HEK293 (cell line): ENCODE results near the gene SLC9A5.

Experiments
- ELK4 ChIP-seq: IDR thresholded peaks from 2 replicates; pipeline ENCODE4 v1.6.1; 2011; ENCODE audit warnings: mild to moderate bottlenecking, low read depth, low read length, borderline replicate concordance
- INSM2 ChIP-seq: fragments of 450-650 bp; formaldehyde crosslinking; IDR thresholded peaks from 2 replicates; pipeline ENCODE4 v1.5.1; 2016; ENCODE audit warnings: missing biosample characterization, missing genetic modification characterization
- KLF9 ChIP-seq: fragments of 450-650 bp; formaldehyde crosslinking; IDR thresholded peaks from 2 replicates; pipeline ENCODE4 v1.5.1; 2016; ENCODE audit warnings: missing biosample characterization, missing genetic modification characterization, low read depth
- PRDM2 ChIP-seq: fragments of 450-650 bp; formaldehyde crosslinking; IDR thresholded peaks from 2 replicates; pipeline ENCODE4 v1.5.1; 2016; ENCODE audit warnings: missing biosample characterization, missing genetic modification characterization, borderline replicate concordance
- REST ChIP-seq: fragments of 450-650 bp; formaldehyde crosslinking; IDR thresholded peaks from 2 replicates; pipeline ENCODE4 v1.5.1; 2016; ENCODE audit warnings: missing biosample characterization, missing genetic modification characterization
- SETDB1 ChIP-seq: IDR thresholded peaks from one replicate; pipeline ENCODE4 v1.6.1; 2017; ENCODE audit warnings: mild to moderate bottlenecking, low read length, moderate library complexity, mixed read lengths; ENCODE audit not compliant: insufficient read length
- YY1 ChIP-seq: fragments of 450-650 bp; formaldehyde crosslinking; IDR thresholded peaks from 2 replicates; pipeline ENCODE4 v1.5.1; 2018; ENCODE audit warnings: missing biosample characterization, missing genetic modification characterization
- ZBTB1 ChIP-seq: fragments of 450-650 bp; formaldehyde crosslinking; IDR thresholded peaks from 2 replicates; pipeline ENCODE4 v1.5.1; 2016; ENCODE audit warnings: missing biosample characterization, missing genetic modification characterization
- ZBTB17 ChIP-seq: fragments of 450-650 bp; formaldehyde crosslinking; IDR thresholded peaks from 2 replicates; pipeline ENCODE4 v1.5.1; 2016; ENCODE audit warnings: missing biosample characterization, missing genetic modification characterization
- ZBTB26 ChIP-seq: fragments of 450-650 bp; formaldehyde crosslinking; optimal IDR thresholded peaks from 2 replicates; pipeline ENCODE3; 2016; ENCODE audit warnings: missing biosample characterization, mild to moderate bottlenecking, missing genetic modification characterization
- ZBTB48 ChIP-seq: fragments of 450-650 bp; formaldehyde crosslinking; IDR thresholded peaks from 2 replicates; pipeline ENCODE4 v1.5.1; 2016; ENCODE audit warnings: missing biosample characterization, missing genetic modification characterization
- ZNF121 ChIP-seq: fragments of 450-650 bp; formaldehyde crosslinking; IDR thresholded peaks from 2 replicates; pipeline ENCODE4 v1.5.1; 2016; ENCODE audit warnings: missing biosample characterization, missing genetic modification characterization
- ZNF132 ChIP-seq: fragments of 450-650 bp; formaldehyde crosslinking; IDR thresholded peaks from 2 replicates; pipeline ENCODE4 v1.5.1; 2017; ENCODE audit warnings: missing biosample characterization, missing genetic modification characterization, borderline replicate concordance
- ZNF140 ChIP-seq: fragments of 450-650 bp; formaldehyde crosslinking; IDR thresholded peaks from 2 replicates; pipeline ENCODE4 v1.5.1; 2016; ENCODE audit warnings: missing biosample characterization, missing genetic modification characterization
- ZNF19 ChIP-seq: fragments of 450-650 bp; formaldehyde crosslinking; IDR thresholded peaks from 2 replicates; pipeline ENCODE4; 2016; ENCODE audit warnings: missing biosample characterization, missing genetic modification characterization, low read depth
- ZNF311 ChIP-seq: fragments of 450-650 bp; formaldehyde crosslinking; IDR thresholded peaks from 2 replicates; pipeline ENCODE4 v1.5.1; 2017; ENCODE audit warnings: missing biosample characterization, missing genetic modification characterization, borderline replicate concordance
- ZNF433 ChIP-seq: fragments of 450-650 bp; formaldehyde crosslinking; IDR thresholded peaks from 2 replicates; pipeline ENCODE4 v1.5.1; 2016; ENCODE audit warnings: missing biosample characterization, missing genetic modification characterization, low read depth
- ZNF548 ChIP-seq: fragments of 450-650 bp; formaldehyde crosslinking; IDR thresholded peaks from 2 replicates; pipeline ENCODE4 v1.5.1; 2016; ENCODE audit warnings: missing biosample characterization, missing genetic modification characterization
- ZNF654 ChIP-seq: fragments of 450-650 bp; formaldehyde crosslinking; IDR thresholded peaks from 2 replicates; pipeline ENCODE4 v1.5.1; 2016; ENCODE audit warnings: low read depth, missing biosample characterization, missing genetic modification characterization
- ZNF670 ChIP-seq: fragments of 450-650 bp; formaldehyde crosslinking; IDR thresholded peaks from 2 replicates; pipeline ENCODE4 v1.5.1; 2016; ENCODE audit warnings: missing biosample characterization, missing genetic modification characterization, low read depth
- ZNF704 ChIP-seq: fragments of 450-650 bp; formaldehyde crosslinking; IDR thresholded peaks from 2 replicates; pipeline ENCODE4 v1.5.1; 2016; ENCODE audit warnings: missing biosample characterization, missing genetic modification characterization
- ZSCAN5A ChIP-seq: fragments of 450-650 bp; formaldehyde crosslinking; IDR thresholded peaks from 2 replicates; pipeline ENCODE4 v1.5.1; 2016; ENCODE audit warnings: missing biosample characterization, missing genetic modification characterization

SLC9A5 gene

GRCh38 chr16:67247192-67248072 lies 1.3 kb upstream of the SLC9A5 start, which contains the start of gene FHOD1 (continued):
- no peak for TF ChIP-seq REST (tag by site-specific recombination)
- 0 out of 2 replicates have a peak, but pooled peaks have one; percentile 48 for TF ChIP-seq PRDM2 (tag by site-specific recombination)
- TF ChIP-seq ZNF704 (tag by site-specific recombination): no peak
- TF ChIP-seq ZBTB17 (tag by site-specific recombination): peak; percentile 58; the same call in 1 of the 2 replicates
- 0 out of 2 replicates have a peak, but pooled peaks have one; percentile 20 for TF ChIP-seq ZSCAN5A (tag by site-specific recombination)
- no peak for TF ChIP-seq ZBTB1 (tag by site-specific recombination)
- no peak for TF ChIP-seq ZNF654 (tag by site-specific recombination)
- TF ChIP-seq ZNF19: no peak
- no peak for TF ChIP-seq ZNF548 (tag by site-specific recombination)
- TF ChIP-seq ZNF140 (tag by site-specific recombination): no peak
- TF ChIP-seq KLF9 (tag by site-specific recombination): peak; percentile 81
- TF ChIP-seq ZBTB48 (tag by site-specific recombination): no peak
- no peak for TF ChIP-seq ZNF311 (tag by site-specific recombination)
- TF ChIP-seq INSM2 (tag by site-specific recombination): no peak
- TF ChIP-seq ELK4: no peak
- no peak for TF ChIP-seq ZNF132 (tag by site-specific recombination)
- no peak for TF ChIP-seq YY1 (tag by site-specific recombination)
- peak; percentile 92 for TF ChIP-seq ZBTB26 (tag by site-specific recombination)
- no peak for TF ChIP-seq ZNF121
- TF ChIP-seq ZNF433 (tag by site-specific recombination): no peak
- no peak for TF ChIP-seq SETDB1
- TF ChIP-seq ZNF670 (tag by site-specific recombination): no peak
